NCI-H2171 treated with DMSO at 0.1 percent for 48 hours (cell line): ENCODE data around the gene SCAMP5.

Source experiments
- DNase-seq: peaks from one replicate; lab custom pipeline; 2025; lab: John Stamatoyannopoulos, UW

SCAMP5 gene

DNA sequence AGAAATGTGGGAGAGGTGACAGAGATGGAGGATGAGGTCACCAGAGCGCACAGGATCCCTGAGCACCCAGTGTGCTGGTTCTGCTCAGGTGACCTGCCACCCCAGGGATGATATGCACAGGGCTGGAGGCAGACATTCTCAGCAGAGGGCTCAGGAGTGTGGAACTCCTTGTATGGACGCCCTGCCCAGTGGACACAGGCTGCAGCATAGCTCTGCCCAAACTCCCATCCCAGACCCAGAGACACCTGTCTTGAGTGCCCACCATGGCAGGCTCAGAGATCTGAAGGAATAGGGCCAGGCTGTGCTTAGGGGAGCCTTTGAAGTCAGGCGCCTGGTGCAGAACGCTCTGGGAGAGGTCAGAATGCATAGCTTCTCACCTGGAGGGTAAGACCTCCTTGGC lies 75.3 kb downstream of the SCAMP5 start:
- no peak for DNase-seq
